ENCODE data around the gene NDUFS7. TPM values are rescaled to one million over a fixed set of nuclear protein-coding genes. Genes with fewer than 3 reads are reported as not detected.

The NDUFS7 gene
- 62.6 TPM for total RNA-seq (2013)
- 100 to 1,000 TPM; 119 to 232 (median 211) TPM for polyA plus RNA-seq
- 71.2 and 110 TPM in 2 replicates for polyA minus RNA-seq
- 5.3 to 26.6 (median 21.3) reads per million in 11 experiments for total RNA-seq

DNA sequence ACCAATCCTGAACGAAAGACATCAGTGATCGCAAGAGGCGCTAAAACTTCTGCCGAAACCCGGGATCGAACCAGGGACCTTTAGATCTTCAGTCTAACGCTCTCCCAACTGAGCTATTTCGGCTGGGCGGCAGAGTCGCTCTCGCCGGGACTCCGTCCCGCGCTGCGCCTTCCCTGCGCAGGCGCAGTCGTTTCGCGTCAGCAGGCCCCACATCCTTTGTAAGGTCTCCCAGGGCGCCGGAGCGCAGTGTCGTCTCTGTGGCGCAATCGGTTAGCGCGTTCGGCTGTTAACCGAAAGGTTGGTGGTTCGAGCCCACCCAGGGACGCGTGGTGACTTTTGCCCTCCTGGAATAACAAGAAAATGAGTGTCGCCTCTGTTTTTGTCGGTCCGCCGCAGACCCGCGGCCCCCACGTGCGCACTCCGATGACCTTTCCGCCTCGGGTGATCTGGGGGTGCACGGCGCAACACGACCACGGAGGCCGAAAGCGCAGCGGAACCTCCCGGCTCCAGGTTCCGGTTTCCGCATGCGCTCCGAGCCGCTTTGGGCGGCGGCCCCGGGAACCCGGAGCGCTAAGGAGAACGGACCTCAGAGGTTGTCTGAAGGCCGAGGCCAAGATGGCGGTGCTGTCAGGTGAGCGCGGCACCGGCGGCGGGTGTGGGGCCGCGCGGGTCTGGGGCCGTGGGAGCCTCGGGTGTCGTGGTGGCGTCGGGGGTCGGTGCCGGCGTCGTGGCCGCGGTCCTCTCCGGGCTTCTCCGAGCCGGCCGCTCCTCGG is at the start of gene NDUFS7:
Gene NDUFS7, plus strand, starts transcription at position 596 of the 773 bp plus-strand sequence. Its CDS starts 20 bp downstream, at position 616.
- H3K9me3 ChIP-seq (replicated peaks in 1 of 2; ENCODE audit: control insufficient read depth in 1 of 2, insufficient read depth in 1 of 2, low read length in 2 of 2): no peaks in the 10 kb centered on the region
- Mint-ChIP-seq H3K4me3 (peak within 1 kb of the TSS; percentile 82 to 88), H3K27me3 (ENCODE audit: low read depth in 3 of 3) (peaks cover 1 to 15% (median 9%) of the 10 kb centered on the region in 3 donors), H3K27ac (peak within 1 kb of the TSS; percentile 89 to 97 (median 95)), H3K9me3 (peaks cover 0 to 2% (median 0%) of the 10 kb centered on the region in 7 donors), H3K4me1 (peaks cover 20% of the 10 kb centered on the region), H3K36me3 (peaks cover 8 to 23% of the 10 kb centered on the region in 2 donors)
- peak within 1 kb of the TSS; percentile 80 to 86 for H3K27ac ChIP-seq (ENCODE audit: low read depth in 1 of 2, low read length in 2 of 2)
- H3K4me1 ChIP-seq (ENCODE audit: control insufficient read depth in 1 of 2, insufficient read depth in 2 of 2, low read length in 2 of 2): peaks cover 12 to 14% of the 10 kb centered on the region in 2 donors
- peak within 1 kb of the TSS; percentile 98 for H2AFZ ChIP-seq (ENCODE audit: insufficient read depth, low read depth, low read length, poor library complexity, severe bottlenecking)
- under 1% methylated on average over 90 of the region's 90 CpGs for WGBS (ENCODE audit: insufficient coverage)
- H3K27me3 ChIP-seq (ENCODE audit: control insufficient read depth in 2 of 2, insufficient read depth in 2 of 2, low read length in 2 of 2): no peaks in the 10 kb centered on the region
- H3K4me3 ChIP-seq (replicated peaks in 1 of 3; ENCODE audit: low read depth in 2 of 3, low read length in 3 of 3): peak within 1 kb of the TSS; percentile 83 to 96 (median 88)
- H3K36me3 ChIP-seq (replicated peaks in 1 of 2; ENCODE audit: control insufficient read depth in 1 of 2, insufficient read depth in 2 of 2, low read length in 2 of 2): peaks cover 10 to 13% of the 10 kb centered on the region in 2 donors
- peak; percentile 88 to 95 (median 92) for DNase-seq
- TF ChIP-seq, protein P1, sequence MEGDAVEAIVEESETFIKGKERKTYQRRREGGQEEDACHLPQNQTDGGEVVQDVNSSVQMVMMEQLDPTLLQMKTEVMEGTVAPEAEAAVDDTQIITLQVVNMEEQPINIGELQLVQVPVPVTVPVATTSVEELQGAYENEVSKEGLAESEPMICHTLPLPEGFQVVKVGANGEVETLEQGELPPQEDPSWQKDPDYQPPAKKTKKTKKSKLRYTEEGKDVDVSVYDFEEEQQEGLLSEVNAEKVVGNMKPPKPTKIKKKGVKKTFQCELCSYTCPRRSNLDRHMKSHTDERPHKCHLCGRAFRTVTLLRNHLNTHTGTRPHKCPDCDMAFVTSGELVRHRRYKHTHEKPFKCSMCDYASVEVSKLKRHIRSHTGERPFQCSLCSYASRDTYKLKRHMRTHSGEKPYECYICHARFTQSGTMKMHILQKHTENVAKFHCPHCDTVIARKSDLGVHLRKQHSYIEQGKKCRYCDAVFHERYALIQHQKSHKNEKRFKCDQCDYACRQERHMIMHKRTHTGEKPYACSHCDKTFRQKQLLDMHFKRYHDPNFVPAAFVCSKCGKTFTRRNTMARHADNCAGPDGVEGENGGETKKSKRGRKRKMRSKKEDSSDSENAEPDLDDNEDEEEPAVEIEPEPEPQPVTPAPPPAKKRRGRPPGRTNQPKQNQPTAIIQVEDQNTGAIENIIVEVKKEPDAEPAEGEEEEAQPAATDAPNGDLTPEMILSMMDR (IDR thresholded peaks at IDR 0.05): no peak
- peaks cover 27% of the 10 kb centered on the region for H3K79me2 ChIP-seq (ENCODE audit: insufficient read depth, low read length)
- peak within 1 kb of the TSS; percentile 90 for H3K9ac ChIP-seq (ENCODE audit: insufficient read depth, low read length, poor library complexity, severe bottlenecking)
- intact Hi-C loops (cut with micrococcal nuclease): loop anchor here (2.0 to 5.0 kb wide), 2 partner anchors 55 to 106 kb away; partner anchors contain the start of genes FAM174C (in 2 of the 2) and RPS15 (in 1 of the 2)
- H3K4me2 ChIP-seq (replicated peaks; ENCODE audit: extremely low read depth, low read length, poor library complexity, severe bottlenecking): peak within 1 kb of the TSS; percentile 100
- peaks cover 5% of the 10 kb centered on the region for H4K20me1 ChIP-seq (ENCODE audit: insufficient read depth, low read length)

DNA sequence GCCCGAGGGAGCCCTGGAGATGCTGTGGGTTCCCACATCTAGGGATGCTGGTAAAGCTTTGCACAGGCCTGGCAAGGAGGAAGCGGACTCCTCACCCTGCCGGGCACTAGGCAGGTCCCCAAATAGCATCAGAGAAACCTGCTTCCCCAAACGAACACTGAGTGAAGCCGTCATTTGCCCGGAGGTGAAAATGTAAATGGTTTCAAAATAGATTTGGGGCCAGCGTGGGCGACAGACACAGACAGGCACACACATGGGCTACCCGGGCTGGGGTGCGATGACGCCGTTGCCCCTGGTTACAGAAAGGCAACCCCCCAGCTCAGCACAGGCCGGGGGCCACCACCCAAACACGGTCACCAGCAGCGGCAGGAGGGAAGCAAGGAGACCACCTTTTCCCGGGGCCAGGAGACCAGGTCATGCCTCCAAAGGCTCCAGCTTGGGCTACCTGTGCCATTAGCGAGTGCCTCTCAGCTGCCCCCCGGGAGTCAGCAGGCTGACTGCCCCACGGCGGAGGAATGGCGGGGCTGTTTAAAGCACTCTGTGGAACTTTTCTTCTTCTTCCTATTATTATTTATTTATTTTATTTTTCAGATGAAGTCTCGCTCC is 47.5 kb upstream of the NDUFS7 start:
- Histone ChIP-seq H3K36me3 (replicated peaks in 1 of 2; ENCODE audit: control insufficient read depth in 1 of 2, insufficient read depth in 2 of 2, low read length in 2 of 2) (no peaks in the 10 kb centered on the region), H4K20me1 (ENCODE audit: insufficient read depth, low read length) (no peaks in the 10 kb centered on the region), H3K79me2 (ENCODE audit: insufficient read depth, low read length) (no peaks in the 10 kb centered on the region), H3K4me1 (ENCODE audit: control insufficient read depth in 1 of 2, insufficient read depth in 2 of 2, low read length in 2 of 2) (no peaks in the 10 kb centered on the region), H3K9ac (ENCODE audit: insufficient read depth, low read length, poor library complexity, severe bottlenecking) (no peak overlapping the region), H3K4me3 (replicated peaks in 1 of 3; ENCODE audit: low read depth in 2 of 3, low read length in 3 of 3) (no peak overlapping the region), H3K9me3 (replicated peaks in 1 of 2; ENCODE audit: control insufficient read depth in 1 of 2, insufficient read depth in 1 of 2, low read length in 2 of 2) (no peaks in the 10 kb centered on the region), H2AFZ (ENCODE audit: insufficient read depth, low read depth, low read length, poor library complexity, severe bottlenecking) (no peak overlapping the region), H3K27ac (ENCODE audit: low read depth in 1 of 2, low read length in 2 of 2) (no peak overlapping the region), H3K27me3 (ENCODE audit: control insufficient read depth in 2 of 2, insufficient read depth in 2 of 2, low read length in 2 of 2) (peaks cover 0 to 11% of the 10 kb centered on the region in 2 donors), H3K4me2 (replicated peaks; ENCODE audit: extremely low read depth, low read length, poor library complexity, severe bottlenecking) (no peak overlapping the region)
- intact Hi-C loops (cut with micrococcal nuclease): no loop called here
- Mint-ChIP-seq H3K4me3 (no peak overlapping the region), H3K9me3 (no peaks in the 10 kb centered on the region), H3K36me3 (no peaks in the 10 kb centered on the region), H3K4me1 (no peaks in the 10 kb centered on the region), H3K27me3 (ENCODE audit: low read depth in 3 of 3) (peaks cover 16 to 21% (median 16%) of the 10 kb centered on the region in 3 donors), H3K27ac (no peak overlapping the region)
- 74% methylated on average over 15 of the region's 22 CpGs for WGBS (ENCODE audit: insufficient coverage)
- TF ChIP-seq, protein P1 (IDR thresholded peaks at IDR 0.05): no peak
- DNase-seq: no peak

All from CD14-positive monocyte (primary cell).